ENCODE results near the gene MCC.

The MCC gene

GRCh38 chr5:113255579-113256386 is 232.5 kb downstream of the MCC start:
- no peak for DNase-seq (ENCODE audit: low spot score)
- in situ Hi-C loops (cut with MboI; ENCODE audit: low sequenced_read_pairs, unreplicated experiment): no loop called here
- TF ChIP-seq CTCF (IDR thresholded peaks at IDR 0.05; ENCODE audit: borderline replicate concordance, control extremely low read depth, extremely low read depth, insufficient read depth, missing control alignments): no peak

- TF ChIP-seq CTCF (IDR thresholded peaks at IDR 0.05; ENCODE audit: borderline replicate concordance, control extremely low read depth, extremely low read depth, insufficient read depth, missing control alignments): no peak
- DNase-seq (ENCODE audit: low spot score): no peak
- in situ Hi-C loops (cut with MboI; ENCODE audit: low sequenced_read_pairs, unreplicated experiment): no loop called here
These were observed 233.1 kb downstream of the MCC start for GRCh38 chr5:113255105-113255504.

- in situ Hi-C loops (cut with MboI; ENCODE audit: low sequenced_read_pairs, unreplicated experiment): no loop called here
- no peak for TF ChIP-seq CTCF (IDR thresholded peaks at IDR 0.05; ENCODE audit: borderline replicate concordance, control extremely low read depth, extremely low read depth, insufficient read depth, missing control alignments)
- DNase-seq (ENCODE audit: low spot score): no peak
These were observed 235.2 kb downstream of the MCC start for GRCh38 chr5:113253037-113253436.

- no peak for TF ChIP-seq CTCF (IDR thresholded peaks at IDR 0.05; ENCODE audit: borderline replicate concordance, control extremely low read depth, extremely low read depth, insufficient read depth, missing control alignments)
- DNase-seq (ENCODE audit: low spot score): no peak
- in situ Hi-C loops (cut with MboI; ENCODE audit: low sequenced_read_pairs, unreplicated experiment): no loop called here
These were observed 236.2 kb downstream of the MCC start for GRCh38 chr5:113252066-113252465.

GRCh38 chr5:113250341-113250953 is 237.8 kb downstream of the MCC start:
- TF ChIP-seq CTCF (IDR thresholded peaks at IDR 0.05; ENCODE audit: borderline replicate concordance, control extremely low read depth, extremely low read depth, insufficient read depth, missing control alignments): no peak
- in situ Hi-C loops (cut with MboI; ENCODE audit: low sequenced_read_pairs, unreplicated experiment): no loop called here
- no peak for DNase-seq (ENCODE audit: low spot score)

- TF ChIP-seq CTCF (IDR thresholded peaks at IDR 0.05; ENCODE audit: borderline replicate concordance, control extremely low read depth, extremely low read depth, insufficient read depth, missing control alignments): no peak
- no peak for DNase-seq (ENCODE audit: low spot score)
- in situ Hi-C loops (cut with MboI; ENCODE audit: low sequenced_read_pairs, unreplicated experiment): no loop called here
These were observed 239.0 kb downstream of the MCC start for GRCh38 chr5:113249206-113249605.

All from GM13976 (cell line).